Tibial nerve (tissue), 4 donors: ENCODE measurements around the gene RAB9B. TPM values are rescaled to one million over a fixed set of nuclear protein-coding genes. Genes with fewer than 3 reads are reported as not detected.
A peak's percentile ranks its signal among the peaks of the same experiment; 100 is the strongest.

Source experiments
- DNase-seq, 2 donors: peaks; one replicate each; pipeline ENCODE4 v3.0.0-alpha.2; 2019; ENCODE audit warnings: low spot score in 2 of 2
- H3K27ac ChIP-seq, 4 donors: fragments of 200-600 bp; sonication (generic) in 3 of 4; one replicate each; pipeline ENCODE4 v1.5.1; 2017 to 2019; ENCODE audit warnings: mild to moderate bottlenecking in 1 of 4
- H3K27me3 ChIP-seq, 2 donors: fragments of 200-600 bp; sonication (generic) in 1 of 2; one replicate each; pipeline versions ENCODE4 v1.5.1 to v1.6.0; 2017 to 2019
- H3K36me3 ChIP-seq, 3 donors: fragments of 200-600 bp; sonication (generic); one replicate each; pipeline ENCODE4 v1.5.1; 2018 to 2019
- H3K4me1 ChIP-seq, 4 donors: fragments of 200-600 bp; sonication (generic) in 3 of 4; one replicate each; pipeline ENCODE4 v1.5.1; 2017 to 2019
- H3K4me3 ChIP-seq, 4 donors: fragments of 200-600 bp; sonication (generic) in 3 of 4; one replicate each; pipeline ENCODE4 v1.5.1; 2017 to 2019; ENCODE audit warnings: mild to moderate bottlenecking in 1 of 4, moderate library complexity in 1 of 4
- H3K9me3 ChIP-seq, 4 donors: fragments of 200-600 bp; sonication (generic) in 3 of 4; one replicate each; pipeline ENCODE4 v1.5.1; 2017 to 2019
- EP300 ChIP-seq, 2 donors: sonication (generic); formaldehyde crosslinking; IDR thresholded peaks; one replicate each; pipeline ENCODE4 v1.6.1; 2017; ENCODE audit warnings: antibody characterized with exemption in 2 of 2, mild to moderate bottlenecking in 1 of 2
- POLR2A ChIP-seq, 2 donors: fragments of 450-650 bp; IDR thresholded peaks; one replicate each; pipeline ENCODE4 v1.6.1; 2017; ENCODE audit warnings: antibody characterized with exemption in 2 of 2, mild to moderate bottlenecking in 2 of 2, moderate library complexity in 2 of 2
- WGBS, 2 donors: methylation state at CpG; one replicate each; pipeline ENCODE4 v1.1.5; 2018; 5-methylcytosine and 5-hydroxymethylcytosine counted together
- total RNA-seq, 4 donors: library from RNA; depleted of rRNA; stranded (reverse); fragments of >200 nt; gene quantifications; one replicate each; pipeline ENCODE4 v1.1.0, GENCODE V29; 2016
- TF ChIP-seq, protein P1 (sequence below), 5 experiments: fragments of 200-600 bp in 3 of 5; fragments of 450-650 bp in 2 of 5; sonication (generic) in 3 of 5; IDR thresholded peaks; one replicate each; pipeline ENCODE4 v1.5.1; 2016 to 2019; ENCODE audit warnings: antibody characterized with exemption in 5 of 5, mild to moderate bottlenecking in 3 of 5, moderate library complexity in 2 of 5

RAB9B gene
- total RNA-seq, 4 donors from 2014 or later: 2.3 to 4.8 (median 3.0) TPM

DNA sequence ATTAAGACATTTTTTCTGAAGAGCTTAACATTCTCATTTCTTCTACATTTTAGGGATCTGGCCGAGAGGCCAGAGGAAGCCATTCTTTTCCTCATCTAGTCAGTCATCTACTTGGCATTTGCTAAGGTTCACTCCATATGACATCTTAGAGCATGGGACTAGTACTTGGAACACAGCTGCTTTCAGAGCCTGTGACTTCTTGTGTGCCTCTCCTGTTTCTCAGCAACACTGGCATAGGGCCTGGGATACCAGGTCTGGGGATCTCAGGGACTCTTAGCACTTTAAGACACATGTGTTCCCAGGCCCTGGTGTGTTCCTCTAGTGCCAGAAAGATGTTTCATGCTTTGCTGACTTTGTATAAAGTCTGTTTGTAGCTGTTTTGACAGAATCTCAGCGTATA, 48.1 kb downstream of the RAB9B start:
- H3K27ac ChIP-seq: peak overlapping the region; percentile 12 to 85 (median 59)
- H3K27me3 ChIP-seq: peaks cover 0 to 20% of the 10 kb centered on the region in 2 donors
- peaks cover 0 to 37% (median 13%) of the 10 kb centered on the region in 4 donors for H3K4me1 ChIP-seq
- H3K36me3 ChIP-seq: no peaks in the 10 kb centered on the region
- no peaks in the 10 kb centered on the region for H3K9me3 ChIP-seq
- no peak overlapping the region for H3K4me3 ChIP-seq
- 47 to 53% methylated on average over 2 of the region's 2 CpGs for WGBS, 2 donors
- peak in 1 of 2 donors; percentile 36 for TF ChIP-seq EP300 (IDR thresholded peaks at IDR 0.05)
- TF ChIP-seq, protein P1, sequence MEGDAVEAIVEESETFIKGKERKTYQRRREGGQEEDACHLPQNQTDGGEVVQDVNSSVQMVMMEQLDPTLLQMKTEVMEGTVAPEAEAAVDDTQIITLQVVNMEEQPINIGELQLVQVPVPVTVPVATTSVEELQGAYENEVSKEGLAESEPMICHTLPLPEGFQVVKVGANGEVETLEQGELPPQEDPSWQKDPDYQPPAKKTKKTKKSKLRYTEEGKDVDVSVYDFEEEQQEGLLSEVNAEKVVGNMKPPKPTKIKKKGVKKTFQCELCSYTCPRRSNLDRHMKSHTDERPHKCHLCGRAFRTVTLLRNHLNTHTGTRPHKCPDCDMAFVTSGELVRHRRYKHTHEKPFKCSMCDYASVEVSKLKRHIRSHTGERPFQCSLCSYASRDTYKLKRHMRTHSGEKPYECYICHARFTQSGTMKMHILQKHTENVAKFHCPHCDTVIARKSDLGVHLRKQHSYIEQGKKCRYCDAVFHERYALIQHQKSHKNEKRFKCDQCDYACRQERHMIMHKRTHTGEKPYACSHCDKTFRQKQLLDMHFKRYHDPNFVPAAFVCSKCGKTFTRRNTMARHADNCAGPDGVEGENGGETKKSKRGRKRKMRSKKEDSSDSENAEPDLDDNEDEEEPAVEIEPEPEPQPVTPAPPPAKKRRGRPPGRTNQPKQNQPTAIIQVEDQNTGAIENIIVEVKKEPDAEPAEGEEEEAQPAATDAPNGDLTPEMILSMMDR (IDR thresholded peaks at IDR 0.05): no peak
- peak in 1 of 2 donors; percentile 8 for DNase-seq

DNA sequence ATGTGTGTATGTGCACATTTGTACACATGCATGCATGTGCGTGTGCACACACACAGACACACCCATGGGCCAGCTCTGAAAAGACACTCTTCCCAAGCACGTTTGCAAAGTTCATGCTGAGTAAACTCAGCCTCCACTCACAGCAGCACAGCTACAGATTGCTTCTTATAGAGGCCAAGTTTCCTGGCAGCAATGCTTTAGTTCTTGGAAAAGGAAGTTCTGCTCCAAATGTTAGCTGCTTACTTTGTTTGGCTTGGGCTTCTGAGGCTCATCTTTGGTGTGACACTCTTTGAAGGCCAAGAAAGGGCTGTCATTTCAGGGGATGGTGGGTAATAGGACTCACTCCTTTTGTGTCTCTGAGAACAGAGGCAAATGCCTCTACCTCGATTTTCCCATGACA, 48.9 kb downstream of the RAB9B start:
- no peaks in the 10 kb centered on the region for H3K9me3 ChIP-seq
- no peak for DNase-seq
- no peak for TF ChIP-seq POLR2A (IDR thresholded peaks at IDR 0.05)
- peak in 1 of 2 donors; percentile 20 for TF ChIP-seq EP300 (IDR thresholded peaks at IDR 0.05)
- TF ChIP-seq, protein P1 (IDR thresholded peaks at IDR 0.05): no peak
- H3K4me3 ChIP-seq: no peak overlapping the region
- H3K27me3 ChIP-seq: peaks cover 0 to 17% of the 10 kb centered on the region in 2 donors
- H3K4me1 ChIP-seq: peaks cover 0 to 37% (median 13%) of the 10 kb centered on the region in 4 donors
- H3K27ac ChIP-seq: peak overlapping the region in 3 of 4 donors; percentile 19 to 85 (median 78)
- 17 to 31% methylated on average over 3 of the region's 3 CpGs for WGBS, 2 donors
- no peaks in the 10 kb centered on the region for H3K36me3 ChIP-seq

DNA sequence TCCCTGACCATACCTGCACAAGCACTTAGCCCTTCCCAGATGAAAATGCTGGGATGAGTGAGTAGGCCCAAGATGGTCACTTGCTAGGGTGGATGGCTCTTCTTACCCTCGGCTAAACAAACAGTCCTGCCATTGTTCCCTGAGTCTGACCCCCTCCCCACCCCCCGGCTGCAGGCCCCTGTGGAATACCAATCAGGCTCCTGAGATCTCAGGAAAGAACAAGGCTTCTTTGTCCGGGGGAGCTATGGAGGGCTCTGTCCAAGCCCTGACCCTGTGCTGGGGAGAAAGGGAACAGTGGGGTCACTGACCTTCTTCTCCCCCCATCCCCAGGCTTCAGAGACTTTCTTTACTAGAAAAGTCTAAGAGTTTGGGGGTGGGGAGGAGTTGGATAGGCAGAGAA, 49.4 kb downstream of the RAB9B start:
- peaks cover 0 to 13% of the 10 kb centered on the region in 2 donors for H3K27me3 ChIP-seq
- H3K9me3 ChIP-seq: no peaks in the 10 kb centered on the region
- H3K36me3 ChIP-seq: no peaks in the 10 kb centered on the region
- 14 to 54% methylated on average over 1 to 3 of the region's 3 CpGs for whole genome bisulfite sequencing, 2 donors
- peak overlapping the region in 2 of 4 donors; percentile 78 to 85 for H3K27ac ChIP-seq
- peaks cover 0 to 37% (median 13%) of the 10 kb centered on the region in 4 donors for H3K4me1 ChIP-seq
- no peak for DNase-seq
- TF ChIP-seq, protein P1 (IDR thresholded peaks at IDR 0.05): no peak
- TF ChIP-seq EP300 (IDR thresholded peaks at IDR 0.05) (no peak), POLR2A (IDR thresholded peaks at IDR 0.05) (no peak)
- no peak overlapping the region for H3K4me3 ChIP-seq

DNA sequence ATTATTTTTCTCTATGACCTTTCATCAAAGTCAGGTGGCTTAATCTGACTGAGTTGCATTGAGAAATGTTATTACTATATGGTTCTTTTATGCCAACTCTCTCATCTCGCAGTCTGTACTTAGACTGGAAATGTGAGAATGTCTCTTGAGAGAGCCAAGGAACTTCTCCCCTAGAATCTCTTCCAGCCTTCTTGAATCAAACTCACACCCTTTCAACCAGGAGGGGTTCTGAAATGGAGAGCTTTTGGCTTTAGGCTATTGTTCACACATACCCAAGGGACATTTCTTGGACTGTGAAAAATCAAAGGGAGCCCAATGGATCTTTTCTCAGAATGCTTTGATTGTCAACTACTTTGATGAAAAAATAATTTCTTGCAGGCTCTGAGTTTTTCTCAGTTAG, 50.4 kb downstream of the RAB9B start:
- H3K27ac ChIP-seq: peak overlapping the region; percentile 34 to 85 (median 64)
- peaks cover 0 to 10% of the 10 kb centered on the region in 2 donors for H3K27me3 ChIP-seq
- DNase-seq: no peak
- H3K4me3 ChIP-seq: peak overlapping the region in 1 of 4 donors; percentile 49
- 19 to 62% methylated on average over 1 of the region's 1 CpG for WGBS, 2 donors
- H3K4me1 ChIP-seq: peaks cover 0 to 37% (median 11%) of the 10 kb centered on the region in 4 donors
- TF ChIP-seq, protein P1 (IDR thresholded peaks at IDR 0.05): no peak
- H3K9me3 ChIP-seq: no peaks in the 10 kb centered on the region
- H3K36me3 ChIP-seq: no peaks in the 10 kb centered on the region

DNA sequence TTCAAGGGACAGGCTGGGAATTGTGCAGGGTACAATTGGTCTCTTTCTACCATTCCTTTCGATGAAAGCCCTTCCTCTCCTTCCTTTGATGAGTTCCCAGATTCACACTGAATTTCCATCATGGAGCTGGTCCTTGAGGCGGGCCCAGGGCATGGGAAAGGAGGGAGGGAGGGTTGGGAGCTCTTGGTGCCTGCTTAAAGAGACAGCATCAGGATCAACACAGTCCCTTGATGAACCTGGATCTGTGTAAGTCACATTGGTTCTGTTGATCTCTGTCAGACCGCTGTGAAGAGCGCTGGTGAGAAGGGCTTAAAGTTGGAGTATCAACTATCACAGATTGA, 51.0 kb downstream of the RAB9B start:
- H3K9me3 ChIP-seq: no peaks in the 10 kb centered on the region
- 53 to 66% methylated on average over 4 of the region's 4 CpGs for WGBS, 2 donors
- no peak for DNase-seq
- peak overlapping the region in 1 of 4 donors; percentile 49 for H3K4me3 ChIP-seq
- H3K27ac ChIP-seq: peak overlapping the region in 2 of 4 donors; percentile 78 to 85
- H3K4me1 ChIP-seq: peaks cover 0 to 35% (median 11%) of the 10 kb centered on the region in 4 donors
- peaks cover 0 to 8% of the 10 kb centered on the region in 2 donors for H3K27me3 ChIP-seq
- TF ChIP-seq, protein P1 (IDR thresholded peaks at IDR 0.05): no peak
- TF ChIP-seq POLR2A (IDR thresholded peaks at IDR 0.05): no peak
- TF ChIP-seq EP300 (IDR thresholded peaks at IDR 0.05): peak in 1 of 2 donors; percentile 19
- no peaks in the 10 kb centered on the region for H3K36me3 ChIP-seq
